GM21529 (cell line): ENCODE measurements around the gene SMTNL1.
A peak's percentile ranks its signal among the peaks of the same experiment; 100 is the strongest.

Experiments
- ATAC-seq: cut with Tn5 transposase; IDR thresholded peaks from one replicate; pipeline ENCODE4 v1.9.1; 2021; ENCODE audit not compliant: unreplicated experiment

SMTNL1 gene

GRCh38 chr11:57543593-57543992 lies 6.2 kb downstream of the SMTNL1 start:
- no peak for ATAC-seq

GRCh38 chr11:57544566-57544965 lies 7.2 kb downstream of the SMTNL1 start:
- no peak for ATAC-seq

GRCh38 chr11:57545883-57546282 lies 8.5 kb downstream of the SMTNL1 start:
- ATAC-seq = no peak

- no peak for ATAC-seq
Measured at GRCh38 chr11:57546451-57546850, 9.1 kb downstream of the SMTNL1 start.

GRCh38 chr11:57546869-57547475 lies 9.6 kb downstream of the SMTNL1 start:
- ATAC-seq = peak; percentile 65

GRCh38 chr11:57547854-57548377 lies 10.5 kb downstream of the SMTNL1 start:
- peak; percentile 87 for ATAC-seq

- no peak for ATAC-seq
Measured at GRCh38 chr11:57549983-57550382, 12.6 kb downstream of the SMTNL1 start.

GRCh38 chr11:57551941-57552340 lies 14.5 kb downstream of the SMTNL1 start:
- no peak for ATAC-seq

- no peak for ATAC-seq
Measured at GRCh38 chr11:57552479-57552878, 15.1 kb downstream of the SMTNL1 start.

GRCh38 chr11:57555393-57555792 lies 18.0 kb downstream of the SMTNL1 start:
- ATAC-seq = no peak

GRCh38 chr11:57556041-57556440 lies 18.6 kb downstream of the SMTNL1 start:
- no peak for ATAC-seq

- ATAC-seq = no peak
Measured at GRCh38 chr11:57560146-57560545, 22.8 kb downstream of the SMTNL1 start.

- no peak for ATAC-seq
Measured at GRCh38 chr11:57562596-57562995, 25.2 kb downstream of the SMTNL1 start.

GRCh38 chr11:57566005-57566904 lies 28.9 kb downstream of the SMTNL1 start:
- ATAC-seq = peak; percentile 68

GRCh38 chr11:57566905-57567514 lies 29.6 kb downstream of the SMTNL1 start:
- peak; percentile 1 for ATAC-seq

- ATAC-seq = peak; percentile 55
Measured at GRCh38 chr11:57567515-57568329, 30.3 kb downstream of the SMTNL1 start, which contains the start of gene UBE2L6. UBE2L6 (minus strand) TSS chr11:57567672; CDS start chr11:57567611, 61 bp downstream.

- ATAC-seq = peak; percentile 67
Measured at GRCh38 chr11:57568330-57568766, 31.0 kb downstream of the SMTNL1 start.

- ATAC-seq = no peak
Measured at GRCh38 chr11:57571606-57572005, 34.2 kb downstream of the SMTNL1 start.

GRCh38 chr11:57574061-57574460 lies 36.7 kb downstream of the SMTNL1 start:
- no peak for ATAC-seq

- ATAC-seq = no peak
Measured at GRCh38 chr11:57584341-57584740, 46.9 kb downstream of the SMTNL1 start.

GRCh38 chr11:57585301-57585700 lies 47.9 kb downstream of the SMTNL1 start:
- ATAC-seq = no peak
